Measurements from ENCODE around the gene RSPH9.
"Not testable (repeated sequence)": the region's sequence is repeated elsewhere in the genome, so short reads cannot be mapped to it uniquely, and the experiment has no call there.

The RSPH9 gene

GRCh38 chr6:43687437-43688347 is 42.9 kb downstream of the RSPH9 start, which contains the start of gene MRPS18A:
MRPS18A (minus strand) TSS chr6:43687791; CDS start chr6:43687779, 12 bp downstream.
- H3K9ac ChIP-seq (ENCODE audit: low read length), result peak within 1 kb of the TSS; percentile 43
- peaks cover 10% of the 10 kb centered on the region for H3K4me1 ChIP-seq (ENCODE audit: control insufficient read depth, insufficient read depth, low read length)
- H3K27ac ChIP-seq (ENCODE audit: low read depth, low read length), result peak within 1 kb of the TSS; percentile 70
- peak within 1 kb of the TSS; percentile 74 for H3K4me3 ChIP-seq (ENCODE audit: low read length)
- H3K36me3 ChIP-seq (ENCODE audit: control insufficient read depth, insufficient read depth, low read length), result no peaks in the 10 kb centered on the region
- no peaks in the 10 kb centered on the region for H3K27me3 ChIP-seq (ENCODE audit: control insufficient read depth, insufficient read depth, low read length)

- Histone ChIP-seq H3K27me3 (ENCODE audit: control insufficient read depth, insufficient read depth, low read length) (no peaks in the 10 kb centered on the region), H3K4me3 (ENCODE audit: low read length) (no peak overlapping the region), H3K27ac (ENCODE audit: low read depth, low read length) (no peak overlapping the region), H3K4me1 (ENCODE audit: control insufficient read depth, insufficient read depth, low read length) (peaks cover 10% of the 10 kb centered on the region), H3K36me3 (ENCODE audit: control insufficient read depth, insufficient read depth, low read length) (no peaks in the 10 kb centered on the region), H3K9ac (ENCODE audit: low read length) (no peak overlapping the region)
These were observed 44.6 kb downstream of the RSPH9 start for GRCh38 chr6:43689421-43689820.

GRCh38 chr6:43695215-43695966 is 50.6 kb downstream of the RSPH9 start:
- H3K27me3 ChIP-seq (ENCODE audit: control insufficient read depth, insufficient read depth, low read length), result no peaks in the 10 kb centered on the region
- no peaks in the 10 kb centered on the region for H3K36me3 ChIP-seq (ENCODE audit: control insufficient read depth, insufficient read depth, low read length)
- no peak overlapping the region for H3K9ac ChIP-seq (ENCODE audit: low read length)
- H3K27ac ChIP-seq (ENCODE audit: low read depth, low read length), result no peak overlapping the region
- no peaks in the 10 kb centered on the region for H3K4me1 ChIP-seq (ENCODE audit: control insufficient read depth, insufficient read depth, low read length)
- no peak overlapping the region for H3K4me3 ChIP-seq (ENCODE audit: low read length)

- Histone ChIP-seq H3K27ac (ENCODE audit: low read depth, low read length) (no peak overlapping the region), H3K4me3 (ENCODE audit: low read length) (no peak overlapping the region), H3K9ac (ENCODE audit: low read length) (no peak overlapping the region), H3K4me1 (ENCODE audit: control insufficient read depth, insufficient read depth, low read length) (no peaks in the 10 kb centered on the region), H3K27me3 (ENCODE audit: control insufficient read depth, insufficient read depth, low read length) (no peaks in the 10 kb centered on the region), H3K36me3 (ENCODE audit: control insufficient read depth, insufficient read depth, low read length) (no peaks in the 10 kb centered on the region)
These were observed 51.1 kb downstream of the RSPH9 start for GRCh38 chr6:43695967-43696291.

- Histone ChIP-seq H3K36me3 (ENCODE audit: control insufficient read depth, insufficient read depth, low read length) (no peaks in the 10 kb centered on the region), H3K27me3 (ENCODE audit: control insufficient read depth, insufficient read depth, low read length) (peaks cover 2% of the 10 kb centered on the region), H3K4me1 (ENCODE audit: control insufficient read depth, insufficient read depth, low read length) (peaks cover 5% of the 10 kb centered on the region), H3K9ac (ENCODE audit: low read length) (no peak overlapping the region), H3K27ac (ENCODE audit: low read depth, low read length) (no peak overlapping the region), H3K4me3 (ENCODE audit: low read length) (no peak overlapping the region)
These were observed 52.6 kb downstream of the RSPH9 start for GRCh38 chr6:43697421-43697820.

- Histone ChIP-seq H3K9ac (ENCODE audit: low read length) (no peak overlapping the region), H3K4me3 (ENCODE audit: low read length) (no peak overlapping the region), H3K27ac (ENCODE audit: low read depth, low read length) (no peak overlapping the region), H3K27me3 (ENCODE audit: control insufficient read depth, insufficient read depth, low read length) (peaks cover 2% of the 10 kb centered on the region), H3K36me3 (ENCODE audit: control insufficient read depth, insufficient read depth, low read length) (no peaks in the 10 kb centered on the region), H3K4me1 (ENCODE audit: control insufficient read depth, insufficient read depth, low read length) (peaks cover 10% of the 10 kb centered on the region)
These were observed 53.9 kb downstream of the RSPH9 start for GRCh38 chr6:43698584-43699349.

GRCh38 chr6:43699564-43700186 is 54.8 kb downstream of the RSPH9 start:
- Histone ChIP-seq H3K4me3 (ENCODE audit: low read length) (no peak overlapping the region), H3K27ac (ENCODE audit: low read depth, low read length) (no peak overlapping the region), H3K9ac (ENCODE audit: low read length) (no peak overlapping the region), H3K27me3 (ENCODE audit: control insufficient read depth, insufficient read depth, low read length) (peaks cover 2% of the 10 kb centered on the region), H3K4me1 (ENCODE audit: control insufficient read depth, insufficient read depth, low read length) (peaks cover 10% of the 10 kb centered on the region), H3K36me3 (ENCODE audit: control insufficient read depth, insufficient read depth, low read length) (no peaks in the 10 kb centered on the region)

GRCh38 chr6:43700939-43701560 is 56.2 kb downstream of the RSPH9 start:
- H3K27ac ChIP-seq (ENCODE audit: low read depth, low read length); H3K27me3 ChIP-seq (ENCODE audit: control insufficient read depth, insufficient read depth, low read length); H3K9ac ChIP-seq (ENCODE audit: low read length); H3K4me3 ChIP-seq (ENCODE audit: low read length); H3K36me3 ChIP-seq (ENCODE audit: control insufficient read depth, insufficient read depth, low read length): not testable (repeated sequence)
- H3K4me1 ChIP-seq (ENCODE audit: control insufficient read depth, insufficient read depth, low read length), result peaks cover 10% of the 10 kb centered on the region

GRCh38 chr6:43702171-43702533 is 57.3 kb downstream of the RSPH9 start:
- Histone ChIP-seq H3K4me1 (ENCODE audit: control insufficient read depth, insufficient read depth, low read length) (peaks cover 10% of the 10 kb centered on the region), H3K9ac (ENCODE audit: low read length) (no peak overlapping the region)

GRCh38 chr6:43702534-43703440 is 58.0 kb downstream of the RSPH9 start:
- Histone ChIP-seq H3K36me3 (ENCODE audit: control insufficient read depth, insufficient read depth, low read length) (no peaks in the 10 kb centered on the region), H3K4me3 (ENCODE audit: low read length) (no peak overlapping the region), H3K27ac (ENCODE audit: low read depth, low read length) (peak overlapping the region; percentile 76), H3K9ac (ENCODE audit: low read length) (no peak overlapping the region), H3K27me3 (ENCODE audit: control insufficient read depth, insufficient read depth, low read length) (peaks cover 2% of the 10 kb centered on the region), H3K4me1 (ENCODE audit: control insufficient read depth, insufficient read depth, low read length) (peaks cover 10% of the 10 kb centered on the region)

More at GRCh38 chr6:43702171-43702533, 57.3 kb downstream of the RSPH9 start:
- peaks cover 2% of the 10 kb centered on the region for H3K27me3 ChIP-seq (ENCODE audit: control insufficient read depth, insufficient read depth, low read length)
- H3K27ac ChIP-seq (ENCODE audit: low read depth, low read length), result peak overlapping the region; percentile 76
- H3K36me3 ChIP-seq (ENCODE audit: control insufficient read depth, insufficient read depth, low read length), result no peaks in the 10 kb centered on the region
- no peak overlapping the region for H3K4me3 ChIP-seq (ENCODE audit: low read length)
